Thyroid gland (tissue), 4 donors: Measurements from ENCODE around the gene FIBP. TPM values are rescaled to one million over a fixed set of nuclear protein-coding genes. Genes with fewer than 3 reads are reported as not detected.

Source experiments
- DNase-seq, 2 donors: peaks; one replicate each; pipeline ENCODE4 v3.0.0-alpha.2; 2019
- H3K27ac ChIP-seq, 3 donors: fragments of 200-600 bp; sonication (generic); 1 replicate in 2 of 3; 2 replicates in 1 of 3; pipeline ENCODE4 v1.5.1; 2016 to 2019; ENCODE audit warnings: mild to moderate bottlenecking in 1 of 3, moderate library complexity in 1 of 3
- H3K27me3 ChIP-seq: fragments of 200-600 bp; sonication (generic); one replicate; pipeline ENCODE4 v1.5.1; 2019
- H3K36me3 ChIP-seq, 2 donors: fragments of 200-600 bp; sonication (generic); one replicate each; pipeline ENCODE4 v1.5.1; 2016 to 2019
- H3K4me1 ChIP-seq, 2 donors: fragments of 200-600 bp; sonication (generic); one replicate each; pipeline ENCODE4 v1.5.1; 2017 to 2019
- H3K4me3 ChIP-seq, 3 donors: fragments of 200-600 bp; sonication (generic); replicated peaks in 1 of 3; 1 replicate in 2 of 3; 2 replicates in 1 of 3; pipeline ENCODE4 v1.5.1; 2016; ENCODE audit warnings: mild to moderate bottlenecking in 1 of 3
- H3K9me3 ChIP-seq: fragments of 200-600 bp; sonication (generic); one replicate; pipeline ENCODE4 v1.5.1; 2017
- POLR2A ChIP-seq, 2 donors: fragments of 450-650 bp; IDR thresholded peaks; one replicate each; pipeline ENCODE4 v1.6.1; 2017; ENCODE audit warnings: antibody characterized with exemption in 2 of 2, mild to moderate bottlenecking in 2 of 2, moderate library complexity in 1 of 2
- WGBS, 2 donors: methylation state at CpG; one replicate each; pipeline ENCODE4 v1.1.5; 2017; 5-methylcytosine and 5-hydroxymethylcytosine counted together
- intact Hi-C: fragments of 100-400 bp; cut with DNase I; formaldehyde crosslinking; loops from one replicate; pipeline ENCODE4 v1.15.1; 2023
- total RNA-seq, 4 donors: library from RNA; depleted of rRNA; stranded (reverse); fragments of >200 nt; gene quantifications; one replicate each; pipeline ENCODE4 v1.2.3, GENCODE V29; 2016
- TF ChIP-seq, protein P1 (sequence below), 6 experiments: fragments of 200-600 bp in 3 of 6; fragments of 450-650 bp in 3 of 6; sonication (generic) in 3 of 6; IDR thresholded peaks; one replicate each; pipeline ENCODE4 v1.5.1; 2016 to 2019; ENCODE audit warnings: antibody characterized with exemption in 6 of 6, mild to moderate bottlenecking in 2 of 6, inconsistent platforms in 1 of 6, moderate library complexity in 1 of 6

The FIBP gene
- total RNA-seq, 4 donors from 2014 or later = 65.9 to 128 (median 109) TPM

DNA sequence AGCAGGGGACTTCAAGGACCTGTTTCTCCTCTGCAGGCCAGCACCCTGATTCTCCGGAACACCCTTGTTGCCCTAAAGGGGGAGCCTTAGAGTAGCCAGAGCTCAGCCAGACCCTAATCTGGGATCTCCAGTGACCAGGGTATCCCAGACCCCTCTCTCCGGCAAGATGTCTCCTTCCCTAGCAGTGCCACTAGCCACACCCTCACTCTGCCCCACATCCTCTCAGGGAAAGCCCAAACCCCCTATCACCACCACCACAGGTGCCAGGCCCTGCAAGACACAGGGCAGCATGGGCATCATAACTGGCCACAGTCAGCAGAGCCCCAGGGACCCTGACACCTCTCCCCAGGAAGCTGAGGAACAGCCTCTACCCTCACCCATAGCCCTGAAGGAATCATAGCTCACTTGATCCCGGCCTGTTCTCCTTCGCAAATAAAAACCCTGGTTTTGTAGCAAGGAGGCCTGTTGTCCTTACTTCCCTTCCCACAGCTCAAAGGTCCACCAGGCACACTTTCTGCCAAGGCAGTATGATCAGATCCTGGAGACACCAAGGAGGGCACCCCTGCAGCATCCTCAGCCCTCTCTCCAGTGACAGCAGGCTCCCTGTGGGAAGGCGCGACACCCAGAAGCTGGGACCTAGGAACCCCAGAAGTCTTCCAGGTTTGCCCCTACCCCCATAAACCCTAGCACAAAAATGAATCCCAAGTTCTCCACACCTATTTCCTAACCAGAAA lies 34.9 kb downstream of the FIBP start:
- Histone ChIP-seq H3K4me1 (peaks cover 4 to 15% of the 10 kb centered on the region in 2 donors), H3K27me3 (no peaks in the 10 kb centered on the region), H3K36me3 (peaks cover 32 to 34% of the 10 kb centered on the region in 2 donors), H3K4me3 (no peak overlapping the region), H3K9me3 (no peaks in the 10 kb centered on the region), H3K27ac (no peak overlapping the region)
- TF ChIP-seq, protein P1, sequence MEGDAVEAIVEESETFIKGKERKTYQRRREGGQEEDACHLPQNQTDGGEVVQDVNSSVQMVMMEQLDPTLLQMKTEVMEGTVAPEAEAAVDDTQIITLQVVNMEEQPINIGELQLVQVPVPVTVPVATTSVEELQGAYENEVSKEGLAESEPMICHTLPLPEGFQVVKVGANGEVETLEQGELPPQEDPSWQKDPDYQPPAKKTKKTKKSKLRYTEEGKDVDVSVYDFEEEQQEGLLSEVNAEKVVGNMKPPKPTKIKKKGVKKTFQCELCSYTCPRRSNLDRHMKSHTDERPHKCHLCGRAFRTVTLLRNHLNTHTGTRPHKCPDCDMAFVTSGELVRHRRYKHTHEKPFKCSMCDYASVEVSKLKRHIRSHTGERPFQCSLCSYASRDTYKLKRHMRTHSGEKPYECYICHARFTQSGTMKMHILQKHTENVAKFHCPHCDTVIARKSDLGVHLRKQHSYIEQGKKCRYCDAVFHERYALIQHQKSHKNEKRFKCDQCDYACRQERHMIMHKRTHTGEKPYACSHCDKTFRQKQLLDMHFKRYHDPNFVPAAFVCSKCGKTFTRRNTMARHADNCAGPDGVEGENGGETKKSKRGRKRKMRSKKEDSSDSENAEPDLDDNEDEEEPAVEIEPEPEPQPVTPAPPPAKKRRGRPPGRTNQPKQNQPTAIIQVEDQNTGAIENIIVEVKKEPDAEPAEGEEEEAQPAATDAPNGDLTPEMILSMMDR (IDR thresholded peaks at IDR 0.05) = no peak
- TF ChIP-seq POLR2A (IDR thresholded peaks at IDR 0.05) = no peak
- intact Hi-C loops = no loop called here
- no peak for DNase-seq
- WGBS, 2 donors = 94 to 100% methylated on average over 6 of the region's 6 CpGs

DNA sequence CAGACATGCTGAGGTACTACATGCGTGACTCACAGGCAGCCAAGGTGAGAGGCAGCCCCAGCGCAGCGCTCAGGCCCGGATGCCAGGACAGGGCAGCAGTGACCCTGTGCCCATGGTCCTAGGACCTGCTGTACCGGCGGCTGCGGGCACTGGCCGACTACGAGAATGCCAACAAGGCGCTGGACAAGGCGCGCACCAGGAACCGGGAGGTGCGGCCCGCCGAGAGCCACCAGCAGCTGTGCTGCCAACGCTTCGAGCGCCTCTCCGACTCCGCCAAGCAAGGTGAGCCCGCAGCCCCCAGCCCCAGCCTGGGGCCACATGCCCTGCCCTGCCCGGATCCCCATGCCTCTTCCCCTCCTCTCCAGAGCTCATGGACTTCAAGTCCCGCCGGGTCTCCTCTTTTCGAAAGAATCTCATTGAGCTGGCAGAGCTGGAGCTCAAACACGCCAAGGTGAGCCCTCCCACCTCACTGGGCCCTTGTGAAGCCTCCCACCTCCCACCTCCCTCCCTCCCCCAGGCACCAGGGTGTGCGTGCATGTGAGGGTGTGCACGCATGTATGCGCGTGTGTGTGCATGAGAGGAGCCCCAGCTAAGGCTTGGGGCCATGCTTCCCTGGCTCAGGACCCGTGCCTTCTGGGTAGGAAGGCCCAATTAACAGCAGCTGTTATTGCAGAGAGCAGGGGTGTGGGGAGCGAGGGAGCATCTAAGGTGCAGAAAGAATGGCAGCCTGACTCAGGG lies 35.6 kb downstream of the FIBP start:
- 94 to 95% methylated on average over 23 to 25 of the region's 33 CpGs for WGBS, 2 donors
- Histone ChIP-seq H3K27me3 (no peaks in the 10 kb centered on the region), H3K27ac (no peak overlapping the region), H3K36me3 (peaks cover 32 to 34% of the 10 kb centered on the region in 2 donors), H3K4me1 (peaks cover 4 to 15% of the 10 kb centered on the region in 2 donors), H3K9me3 (no peaks in the 10 kb centered on the region), H3K4me3 (no peak overlapping the region)
- DNase-seq = no peak
- intact Hi-C loops = no loop called here
- TF ChIP-seq, protein P1 (IDR thresholded peaks at IDR 0.05) = no peak
- TF ChIP-seq POLR2A (IDR thresholded peaks at IDR 0.05) = no peak

DNA sequence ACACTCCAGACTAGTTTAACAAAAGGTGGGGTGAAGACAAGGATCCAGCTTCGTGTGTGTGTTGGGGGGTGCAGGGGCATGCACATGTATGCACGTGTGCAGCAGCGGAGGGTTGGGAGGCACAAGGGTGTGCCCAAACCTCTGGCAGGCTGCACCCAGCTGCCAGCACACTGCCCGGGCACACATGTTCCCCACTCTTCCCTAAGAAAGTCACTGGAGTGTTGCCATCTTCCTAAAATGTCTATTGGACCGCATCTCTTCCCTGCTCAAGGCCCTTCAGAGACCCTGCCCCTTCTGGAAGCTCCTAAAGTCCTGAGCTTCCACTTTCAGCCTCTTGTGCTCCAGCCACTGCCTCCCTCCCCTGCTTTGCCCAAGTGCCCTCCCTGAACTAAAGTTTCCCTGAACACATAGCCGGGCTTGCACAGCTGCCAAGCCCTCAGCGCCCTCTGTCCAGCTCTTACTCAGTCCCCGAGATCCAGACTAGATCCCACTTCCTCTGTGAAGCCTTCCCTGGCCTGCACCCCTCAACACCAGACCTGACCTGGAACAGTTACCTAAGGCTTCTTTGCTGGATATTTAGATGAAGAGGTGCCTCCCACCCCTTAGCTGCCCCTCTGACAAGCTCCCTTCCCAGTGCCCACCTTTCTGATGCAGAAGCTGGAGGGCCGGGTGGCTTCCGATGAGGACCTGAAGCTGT lies 36.3 kb downstream of the FIBP start:
- TF ChIP-seq, protein P1 (IDR thresholded peaks at IDR 0.05) = no peak
- no peak for TF ChIP-seq POLR2A (IDR thresholded peaks at IDR 0.05)
- WGBS, 2 donors = 89 to 92% methylated on average over 10 of the region's 10 CpGs
- peaks cover 32 to 34% of the 10 kb centered on the region in 2 donors for H3K36me3 ChIP-seq

DNA sequence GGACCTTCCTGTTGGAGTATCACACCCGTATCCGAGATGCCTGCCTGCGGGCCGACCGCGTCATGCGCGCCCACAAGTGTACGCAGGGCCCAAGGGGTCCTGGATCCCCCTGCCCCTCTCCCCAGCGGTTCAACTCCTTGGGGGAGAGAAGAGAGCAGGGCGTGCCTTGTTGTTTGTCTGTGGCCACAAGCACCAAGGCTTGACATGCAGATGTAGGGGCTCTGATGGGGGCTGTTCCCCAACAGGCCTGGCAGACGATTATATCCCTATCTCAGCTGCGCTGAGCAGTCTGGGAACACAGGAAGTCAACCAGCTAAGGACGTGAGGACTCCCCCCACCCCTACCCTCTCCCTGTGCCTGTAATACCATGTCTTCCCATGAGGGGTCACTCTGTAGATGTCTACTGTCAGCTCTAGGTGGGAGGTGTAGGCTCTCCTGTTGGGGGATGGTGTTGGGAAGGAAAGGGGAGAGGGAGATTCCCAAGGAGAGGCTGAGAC lies 37.1 kb downstream of the FIBP start:
- no peak for TF ChIP-seq POLR2A (IDR thresholded peaks at IDR 0.05)
- TF ChIP-seq, protein P1 (IDR thresholded peaks at IDR 0.05) = peak in 3 of 6 experiments; percentile 10 to 21 (median 15)
- intact Hi-C loops = no loop called here
- peaks cover 32 to 34% of the 10 kb centered on the region in 2 donors for H3K36me3 ChIP-seq
- no peak overlapping the region for H3K4me3 ChIP-seq
- no peak overlapping the region for H3K27ac ChIP-seq
- 80 to 89% methylated on average over 10 to 13 of the region's 14 CpGs for WGBS, 2 donors
- H3K27me3 ChIP-seq = no peaks in the 10 kb centered on the region
- no peak for DNase-seq
- H3K4me1 ChIP-seq = peaks cover 0 to 10% of the 10 kb centered on the region in 2 donors
- no peaks in the 10 kb centered on the region for H3K9me3 ChIP-seq

More for the DNA sequence above, 36.3 kb downstream of the FIBP start:
- no peak overlapping the region for H3K4me3 ChIP-seq
- peaks cover 4 to 15% of the 10 kb centered on the region in 2 donors for H3K4me1 ChIP-seq
- no peak overlapping the region for H3K27ac ChIP-seq
- no peaks in the 10 kb centered on the region for H3K9me3 ChIP-seq
- no peaks in the 10 kb centered on the region for H3K27me3 ChIP-seq
- DNase-seq = no peak
- intact Hi-C loops = no loop called here
